GM18873 (cell line): ENCODE results near the gene CPNE1.

Experiments
- ATAC-seq: cut with Tn5 transposase; IDR thresholded peaks from one replicate; pipeline ENCODE4 v1.9.1; 2021; ENCODE audit warnings: mild to moderate bottlenecking, moderate library complexity, moderate number of reproducible peaks; ENCODE audit not compliant: unreplicated experiment, low FRiP score

CPNE1 gene

DNA sequence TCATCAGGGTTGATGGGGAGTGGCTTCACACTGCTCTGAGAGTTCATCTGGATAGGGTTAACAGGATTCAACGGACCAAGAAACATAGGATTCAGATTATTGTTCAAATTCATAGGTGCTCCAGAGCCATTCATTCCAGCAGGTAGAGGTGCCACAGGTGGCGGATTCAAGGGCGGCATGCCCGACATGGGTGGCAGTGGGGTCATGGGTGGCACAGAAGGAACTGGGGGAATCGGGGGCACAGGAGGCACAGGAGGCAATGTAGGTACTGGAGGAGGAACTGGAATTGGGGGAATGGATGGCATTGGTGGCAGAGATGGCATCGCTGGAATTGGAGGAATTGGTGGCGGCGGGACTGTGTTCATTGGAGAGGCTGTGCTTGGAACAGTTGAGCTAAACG, 10.3 kb downstream of the CPNE1 start:
- ATAC-seq, result no peak

DNA sequence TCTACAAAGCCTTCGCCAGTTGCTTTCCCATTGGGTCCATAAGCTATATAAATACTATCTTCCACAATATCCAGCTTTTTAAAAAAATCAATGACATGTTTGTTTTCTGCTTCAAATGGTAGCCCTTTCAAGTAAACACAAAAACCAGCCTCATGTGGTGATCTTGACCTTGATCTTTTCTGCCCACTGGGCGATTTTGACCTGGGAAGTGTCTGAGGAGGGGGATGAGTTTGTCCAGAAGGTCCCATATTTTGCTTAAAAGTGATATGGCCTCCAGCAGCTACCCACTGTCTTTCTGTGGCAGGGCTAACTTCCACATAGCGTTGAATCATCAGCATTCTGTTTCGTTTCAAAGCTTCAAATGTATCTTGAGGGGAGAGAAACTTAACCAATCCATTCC, 10.8 kb downstream of the CPNE1 start:
- no peak for ATAC-seq

DNA sequence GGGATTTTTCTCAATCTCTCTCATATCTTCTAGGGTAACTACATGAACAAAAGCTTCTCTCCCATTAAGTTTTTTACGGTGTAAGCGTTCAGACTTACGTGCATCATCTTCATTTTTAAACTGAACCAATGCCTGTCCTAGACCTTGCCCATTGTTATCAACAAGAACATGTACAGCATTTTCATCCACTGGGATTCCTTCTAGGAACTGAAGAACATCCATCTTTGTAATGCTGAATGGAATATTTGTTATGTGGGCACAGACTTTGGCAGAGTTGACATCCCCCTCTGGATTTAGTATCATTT, 11.3 kb downstream of the CPNE1 start:
- no peak for ATAC-seq

DNA sequence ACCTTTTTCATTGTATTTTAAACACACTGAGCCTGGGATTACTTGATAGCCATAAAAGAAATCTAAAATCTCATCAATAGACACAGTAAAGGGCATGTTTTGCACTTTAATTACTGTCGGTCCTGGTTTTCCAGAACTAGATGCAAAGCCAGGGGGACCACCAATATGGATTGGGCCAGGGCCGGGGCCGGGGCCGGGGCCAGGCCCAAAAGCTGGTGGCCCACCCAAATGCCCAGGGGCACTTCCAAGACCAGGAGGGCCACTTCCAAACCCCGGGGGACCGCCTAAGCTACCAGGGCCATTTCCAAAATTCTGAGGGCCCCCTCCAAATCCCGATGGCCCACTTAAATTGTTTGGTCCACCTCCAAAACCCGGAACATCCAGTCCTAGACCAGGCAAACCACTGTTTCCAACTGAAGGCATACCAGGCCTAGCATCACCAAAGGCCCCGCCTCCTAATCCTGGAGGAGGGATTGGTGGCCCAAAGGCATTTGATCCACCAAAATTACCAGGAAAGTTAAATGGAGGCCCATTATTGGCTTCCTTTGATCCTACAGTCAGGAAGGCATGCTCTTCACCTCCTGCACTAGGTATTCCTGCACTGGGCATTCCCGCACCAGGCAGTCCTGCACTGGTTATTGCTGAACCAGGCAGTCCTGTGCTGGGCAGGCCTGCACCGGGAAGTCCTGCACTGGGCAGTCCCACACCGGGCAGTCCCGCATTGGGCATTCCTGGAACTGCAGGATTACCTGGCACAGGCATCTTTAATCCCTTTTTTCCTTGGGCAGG, 11.9 kb downstream of the CPNE1 start:
- ATAC-seq, result no peak

DNA sequence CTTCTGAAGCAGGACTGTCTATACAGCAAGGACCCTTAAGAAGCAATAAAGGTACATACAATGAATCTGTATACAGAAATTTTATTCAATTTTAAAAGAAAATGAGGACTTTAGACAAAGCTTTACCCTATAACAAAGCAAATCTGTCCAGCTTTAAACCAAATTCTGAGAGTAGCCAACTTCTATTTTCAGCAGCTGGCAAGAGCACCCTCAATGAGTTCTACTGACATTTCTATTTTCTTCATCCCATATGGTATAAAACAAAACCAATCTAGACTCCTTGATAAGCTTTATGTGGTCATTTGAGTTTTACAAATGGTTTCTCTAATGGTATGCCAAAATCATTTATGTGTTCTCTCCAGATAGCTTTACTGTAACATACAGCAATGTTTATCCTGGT, 12.7 kb downstream of the CPNE1 start:
- ATAC-seq, result no peak

DNA sequence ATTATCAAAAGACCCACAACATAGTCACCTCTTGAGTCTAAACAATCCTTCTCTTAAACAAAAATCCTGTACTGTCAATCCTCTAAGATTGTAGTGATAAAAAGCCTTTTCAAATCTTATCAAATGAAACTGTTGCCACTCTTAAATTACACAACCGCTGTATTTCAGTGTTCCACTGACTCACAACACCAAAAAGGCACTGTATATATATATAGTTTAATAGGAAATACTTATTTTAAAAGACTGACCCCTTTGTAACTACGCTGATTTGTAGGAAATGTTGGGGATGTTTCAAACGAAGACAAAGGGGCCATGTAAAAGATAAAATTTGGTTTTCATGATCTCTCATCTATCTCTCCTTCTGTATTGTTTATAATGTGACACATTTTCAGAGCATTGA, 14.1 kb downstream of the CPNE1 start:
- no peak for ATAC-seq

DNA sequence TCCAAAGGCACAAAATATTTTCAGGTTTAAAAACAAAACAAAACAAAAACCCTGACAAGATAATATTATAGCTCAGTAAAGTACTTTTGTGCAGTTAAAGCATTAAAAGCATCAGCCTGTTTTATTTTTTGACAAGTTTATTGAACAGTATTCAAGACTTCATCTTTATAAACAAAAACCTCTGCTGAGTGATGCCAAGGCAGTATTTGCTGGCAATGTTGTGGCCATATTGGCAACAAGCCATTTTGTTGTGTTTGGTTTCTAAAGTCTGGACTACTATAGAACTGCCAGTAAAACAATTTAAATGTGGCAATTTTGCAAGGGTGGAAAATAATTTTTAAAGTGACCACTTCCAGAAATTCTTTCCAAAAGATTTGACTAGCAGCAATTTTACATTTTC, 15.9 kb downstream of the CPNE1 start:
- ATAC-seq, result no peak

DNA sequence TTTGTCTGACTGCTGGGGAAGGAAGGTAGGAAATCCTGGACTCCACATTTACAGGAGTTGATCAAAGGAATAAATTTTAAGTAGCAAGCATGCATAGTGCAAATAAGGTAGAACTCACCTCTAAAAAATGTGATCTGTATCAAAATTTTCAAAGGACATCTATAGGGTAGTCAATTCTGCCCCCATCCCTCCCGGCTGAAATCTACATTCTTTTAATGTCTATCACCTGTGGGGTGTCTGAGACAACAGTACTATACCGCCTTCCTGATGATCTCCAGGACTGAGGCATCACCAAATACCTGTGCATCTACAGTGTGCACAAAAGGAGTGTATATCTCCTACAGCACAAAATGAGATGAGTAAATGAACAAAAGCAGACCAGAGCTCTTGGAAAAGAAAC, 19.9 kb downstream of the CPNE1 start:
- no peak for ATAC-seq

DNA sequence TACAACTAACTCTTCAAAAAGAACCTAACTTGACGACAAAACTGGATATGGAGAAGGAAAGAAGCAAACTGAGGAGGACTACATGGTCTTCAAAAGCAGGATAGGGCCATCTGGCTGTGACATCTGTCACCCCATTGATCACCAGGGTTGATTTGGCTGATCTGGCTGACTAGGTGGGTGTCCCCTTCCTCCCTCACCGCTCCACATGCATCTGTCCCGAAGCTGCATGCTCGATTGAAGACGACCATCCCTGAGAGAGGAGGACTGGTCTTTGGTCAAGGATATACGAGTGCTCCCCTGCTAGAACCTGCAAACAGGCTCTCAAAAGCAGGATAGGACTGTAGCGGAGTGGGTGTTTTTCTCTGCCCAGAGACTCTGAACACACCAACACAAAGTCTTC, 21.7 kb downstream of the CPNE1 start:
- no peak for ATAC-seq

DNA sequence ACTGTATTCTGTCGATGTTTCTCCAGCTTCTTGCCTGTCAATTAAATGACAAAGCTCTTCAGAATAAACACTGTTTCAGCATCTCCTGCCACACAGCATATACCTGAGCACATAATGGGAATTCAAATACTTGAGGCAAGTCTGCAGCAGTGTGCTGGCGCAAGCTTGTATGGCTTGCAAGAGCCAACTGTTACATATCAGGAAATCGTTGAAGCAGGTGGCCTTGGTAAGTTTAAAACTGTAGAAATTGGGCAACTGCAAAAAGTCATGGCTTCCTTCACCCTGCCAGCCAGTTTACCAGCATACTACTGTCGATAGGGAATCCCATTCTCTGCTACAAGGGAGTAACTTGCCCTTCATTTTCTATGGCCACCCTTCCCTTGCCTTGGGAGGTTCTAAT, 23.0 kb downstream of the CPNE1 start:
- ATAC-seq, result no peak

DNA sequence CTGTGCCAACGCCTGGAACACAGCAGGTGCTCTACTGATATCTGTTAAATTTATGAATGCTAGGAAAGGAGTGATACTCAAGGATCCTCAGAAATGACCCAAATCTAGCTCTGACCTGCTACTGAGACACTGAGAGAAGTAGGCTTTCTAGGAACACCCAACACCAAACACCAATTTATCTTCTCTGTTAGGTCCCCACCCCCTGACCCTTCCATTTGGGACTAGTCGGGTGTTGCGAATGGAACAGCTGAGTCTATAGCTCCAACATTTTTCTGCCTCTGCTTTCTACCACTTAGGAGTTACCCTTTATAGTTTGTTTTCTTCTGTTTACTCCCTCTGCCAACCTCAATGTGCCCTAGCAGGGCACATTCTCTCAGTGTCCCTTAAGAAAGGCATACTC, 24.0 kb downstream of the CPNE1 start:
- ATAC-seq, result no peak

DNA sequence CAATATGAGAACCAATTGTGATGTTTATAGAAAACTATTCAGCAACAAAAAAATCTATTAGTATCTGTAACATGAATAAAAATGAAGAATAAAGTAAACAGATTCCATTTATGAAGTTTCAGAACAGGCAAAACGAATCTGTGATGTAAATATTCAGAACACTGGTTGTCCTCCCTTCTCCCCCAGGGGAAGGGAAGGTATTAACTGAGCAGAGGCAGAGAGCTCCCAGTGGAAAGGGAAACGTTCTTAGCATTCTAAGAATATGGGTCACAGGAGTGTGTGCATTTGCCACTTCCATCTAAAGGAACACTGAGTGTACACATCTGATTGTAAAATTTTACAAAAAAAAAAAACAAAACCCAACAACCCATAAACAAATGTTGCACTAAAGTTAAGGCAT, 25.9 kb downstream of the CPNE1 start:
- no peak for ATAC-seq

DNA sequence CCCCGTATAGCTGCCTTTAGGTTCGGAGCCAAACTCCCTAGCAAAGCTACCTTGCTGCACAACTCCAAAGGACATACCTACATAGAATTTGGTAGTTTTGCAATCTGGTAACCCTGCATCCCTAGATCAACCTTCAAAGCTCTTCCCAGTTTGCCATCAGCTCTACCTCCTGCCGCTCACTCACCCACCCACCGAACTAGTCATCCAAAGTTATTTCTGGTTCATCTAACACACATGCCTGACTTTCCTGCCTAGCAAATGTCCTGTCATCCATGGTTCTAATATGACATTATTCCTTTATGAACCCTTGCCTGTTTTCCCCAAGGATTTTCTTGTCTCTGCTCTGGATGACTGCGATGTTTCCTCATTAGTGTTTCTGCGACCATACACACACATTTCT, 27.4 kb downstream of the CPNE1 start:
- no peak for ATAC-seq

DNA sequence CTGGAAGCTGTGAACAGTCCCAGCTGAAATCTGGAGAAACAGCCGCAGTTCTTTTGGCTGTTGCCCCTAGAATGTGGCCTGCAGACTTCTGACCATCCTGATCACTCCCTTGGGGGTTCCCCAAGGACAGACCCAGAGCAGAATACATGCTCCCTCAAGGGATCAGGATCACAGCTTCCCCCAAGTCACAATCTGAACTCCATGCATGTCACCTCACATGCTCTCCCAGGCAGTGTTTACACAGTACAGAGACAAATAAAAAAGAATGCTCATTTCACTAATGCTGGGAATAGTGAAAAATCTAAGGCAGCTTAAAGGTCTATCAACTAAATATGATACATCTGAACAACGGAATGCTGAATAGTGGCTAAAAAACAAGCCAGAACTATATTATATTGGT, 28.6 kb downstream of the CPNE1 start:
- no peak for ATAC-seq

DNA sequence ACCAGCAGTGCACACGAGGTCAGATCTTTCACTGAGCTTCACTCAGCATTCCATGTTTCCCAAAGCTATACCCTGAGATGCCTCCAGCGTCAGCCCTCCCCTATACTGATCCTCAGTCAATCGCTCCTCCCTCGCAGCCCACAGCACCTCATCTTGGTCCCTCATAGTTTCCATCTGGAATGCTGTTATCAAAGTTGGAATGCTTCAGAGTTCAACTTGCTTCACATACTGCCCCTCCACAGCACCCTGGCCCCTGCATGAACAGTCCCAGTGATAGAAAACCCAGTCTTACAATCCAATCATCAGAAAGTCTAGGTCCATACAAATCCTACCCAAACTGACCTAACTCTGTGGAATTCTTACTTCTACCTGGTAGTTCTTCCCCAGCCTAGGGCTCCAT, 29.0 kb downstream of the CPNE1 start:
- ATAC-seq, result no peak

DNA sequence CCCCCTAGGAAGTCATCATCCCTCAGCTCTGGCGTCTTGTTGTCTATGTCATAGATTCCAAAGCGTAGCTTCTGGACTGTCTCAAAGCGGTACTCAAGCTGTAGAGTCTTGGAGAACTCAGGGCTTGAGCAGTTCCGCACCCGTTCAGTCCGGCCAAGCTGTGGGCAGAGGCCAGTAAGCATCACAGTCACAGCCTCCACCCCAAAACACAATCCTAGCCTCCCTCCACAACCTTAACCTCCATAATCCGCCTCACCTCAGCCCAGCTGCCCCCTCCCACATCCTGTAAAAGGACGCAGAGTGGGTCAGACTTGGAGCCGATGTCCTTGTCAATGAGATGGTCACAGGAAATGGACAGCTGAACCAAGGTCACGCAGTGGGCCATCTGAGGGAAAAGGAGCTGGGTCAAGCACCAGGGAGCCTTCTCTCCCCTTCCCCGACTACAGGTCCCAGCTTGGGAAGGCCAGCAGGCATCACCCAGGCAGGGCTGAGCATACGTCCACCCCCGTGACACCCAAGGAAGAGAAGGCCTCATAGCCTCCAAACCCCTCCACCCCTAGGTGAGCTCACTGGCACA, 32.1 kb downstream of the CPNE1 start:
- ATAC-seq, result no peak

DNA sequence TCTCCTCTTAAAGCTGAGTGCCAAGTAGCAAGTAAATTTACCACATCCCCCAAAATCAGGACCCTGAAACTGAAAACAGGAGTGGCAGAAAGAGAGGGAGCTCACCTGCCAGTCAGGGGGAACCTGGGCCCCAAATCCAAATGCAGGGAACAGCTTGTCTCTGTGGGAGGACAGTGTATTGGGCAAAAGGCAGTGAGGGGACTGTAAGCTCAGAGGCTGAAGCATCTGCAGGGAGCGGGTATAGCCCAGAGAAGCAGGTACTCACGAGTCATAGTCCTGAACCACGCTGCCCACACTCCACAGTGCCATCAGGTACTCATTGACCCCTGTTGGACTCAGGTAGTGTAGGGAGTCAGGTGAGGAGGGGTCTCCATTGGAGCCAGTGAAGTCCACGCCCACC, 34.1 kb downstream of the CPNE1 start:
- ATAC-seq, result no peak

DNA sequence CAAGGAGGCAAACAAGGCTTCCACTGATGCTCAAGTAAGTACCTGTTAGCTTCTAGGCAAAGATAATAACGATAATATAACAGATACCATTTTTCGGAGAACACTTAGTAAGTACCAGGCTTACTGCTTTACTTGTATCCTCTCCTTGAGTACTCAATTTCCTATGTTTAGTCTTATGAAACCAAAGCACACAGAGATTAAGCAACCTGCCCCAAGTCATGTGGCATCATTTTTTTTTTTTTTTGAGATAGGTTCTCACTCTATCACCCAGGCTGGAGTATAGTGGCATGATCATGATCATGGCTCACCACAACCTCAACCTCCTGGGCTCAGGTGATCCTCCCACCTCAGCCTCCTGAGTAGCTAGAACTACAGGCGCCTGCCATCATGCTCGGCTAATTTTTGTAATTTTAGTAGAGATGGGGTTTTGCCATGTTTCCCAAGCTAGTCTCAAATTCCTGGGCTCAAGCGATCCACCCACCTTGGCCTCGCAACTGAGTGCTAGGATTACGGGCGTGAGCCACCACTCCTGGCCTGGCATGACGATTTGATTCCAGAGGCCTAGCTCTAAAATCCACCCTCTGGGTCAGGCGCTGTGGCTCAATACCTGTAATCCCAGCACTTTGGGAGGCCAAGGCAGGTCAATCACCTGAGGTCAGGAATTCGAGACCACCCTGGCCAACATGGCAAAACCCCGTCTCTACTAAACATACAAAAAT, 35.1 kb downstream of the CPNE1 start:
- ATAC-seq, result no peak

DNA sequence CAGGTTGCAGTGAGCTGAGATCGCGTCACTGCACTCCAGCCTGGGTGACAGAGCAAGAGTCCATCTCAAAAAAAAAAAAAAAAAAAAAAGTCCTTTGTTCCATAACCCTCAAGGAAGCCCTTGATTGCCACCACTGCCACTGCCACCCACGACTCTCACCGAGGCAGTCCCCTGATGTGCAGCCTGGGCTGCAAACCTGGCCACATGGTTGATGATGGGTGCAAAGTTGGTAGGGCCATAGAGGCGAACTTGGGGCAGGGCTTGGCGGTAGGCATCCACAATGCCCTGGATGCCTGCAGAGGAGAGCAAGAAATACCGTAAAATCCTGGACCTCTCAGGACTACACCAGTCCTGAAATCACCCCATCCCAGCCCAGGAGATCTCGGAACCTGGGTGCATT, 37.6 kb downstream of the CPNE1 start:
- ATAC-seq, result no peak

DNA sequence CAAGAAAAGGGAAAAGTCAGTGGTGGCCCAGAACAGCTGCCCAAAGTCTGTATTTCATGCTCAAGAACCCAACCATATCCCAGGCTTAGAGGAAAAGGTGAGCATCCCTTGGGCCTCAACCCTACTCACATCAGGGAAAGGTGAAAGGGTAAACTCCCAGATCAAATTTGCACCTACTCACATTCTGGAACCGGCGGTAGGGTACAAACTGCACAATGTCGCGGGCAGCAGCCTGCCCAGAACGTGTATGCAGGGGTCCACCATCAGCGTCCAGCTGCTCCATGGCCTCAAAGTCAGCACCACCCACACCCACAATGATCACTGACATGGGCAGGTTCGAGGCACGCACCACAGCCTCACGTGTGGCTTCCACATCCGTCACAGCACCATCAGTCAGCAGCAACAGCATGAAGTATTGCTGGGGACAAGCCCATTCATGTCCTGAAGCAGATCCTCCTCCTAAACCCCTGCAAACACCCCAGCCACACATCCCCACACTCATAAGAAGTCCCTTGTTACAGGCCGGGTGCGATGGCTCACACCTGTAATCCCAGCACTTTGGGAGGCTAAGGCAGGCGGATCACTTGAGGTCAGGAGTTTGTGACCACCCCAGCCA, 38.2 kb downstream of the CPNE1 start:
- no peak for ATAC-seq

DNA sequence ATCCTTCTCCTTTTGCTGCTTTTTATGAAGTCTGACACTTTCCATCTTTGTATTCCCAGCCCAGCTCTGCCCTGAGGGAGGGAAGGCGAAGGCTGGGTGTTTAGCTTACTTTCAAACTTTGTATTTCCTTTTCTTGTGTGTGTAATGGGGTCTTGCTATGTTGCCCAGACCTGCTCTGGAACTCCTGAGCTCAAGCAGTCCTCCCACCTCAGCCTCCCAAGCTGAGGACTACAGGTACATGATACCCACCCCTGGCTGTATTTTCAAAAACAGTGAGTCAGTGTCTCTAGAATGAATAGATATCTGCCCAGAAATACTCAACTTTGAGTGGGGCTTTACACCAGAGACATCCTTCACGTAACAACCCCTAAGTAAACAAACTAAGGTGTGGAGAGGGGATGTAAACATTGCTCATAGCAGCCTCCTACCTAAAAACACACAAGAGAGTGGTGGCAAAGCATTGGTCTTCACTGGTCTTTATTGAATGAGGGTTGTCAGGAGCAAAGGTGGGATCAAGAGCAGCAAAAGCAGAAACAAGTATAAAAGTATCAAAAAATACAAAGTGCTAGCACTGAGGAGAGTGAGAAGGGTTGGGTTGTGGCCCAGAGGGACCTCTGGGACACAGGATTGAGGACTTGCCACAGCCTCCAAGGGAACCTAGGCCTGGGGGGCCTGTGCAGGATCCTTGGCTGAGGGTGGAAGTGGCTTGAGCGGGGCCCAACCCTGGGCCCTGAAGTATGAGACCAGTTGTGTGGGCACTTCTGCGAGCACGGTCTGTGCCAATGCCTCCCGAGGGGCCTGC, 38.9 kb downstream of the CPNE1 start:
- ATAC-seq, result no peak
